IMR-90 (cell line): ENCODE results near the gene NECTIN2. TPM values are rescaled to one million over a fixed set of nuclear protein-coding genes. Genes with fewer than 3 reads are reported as not detected.

Source experiments
- BHLHE40 ChIP-seq: fragments of 150-350 bp; IDR thresholded peaks from 2 replicates; pipeline ENCODE4 v1.6.1; 2016; ENCODE audit warnings: mild to moderate bottlenecking, low read depth, low read length
- CEBPB ChIP-seq: IDR thresholded peaks from 2 replicates; pipeline ENCODE4 v1.6.1; 2012; ENCODE audit warnings: low read depth, low read length, improper control_type of control experiment
- CHD1 ChIP-seq: IDR thresholded peaks from 2 replicates; pipeline ENCODE4 v1.6.1; 2012; ENCODE audit warnings: low read depth, low read length, improper control_type of control experiment
- FOS ChIP-seq: fragments of 150-350 bp; IDR thresholded peaks from 2 replicates; pipeline ENCODE4 v1.6.1; 2016; ENCODE audit warnings: low read depth, low read length
- MAFK ChIP-seq: IDR thresholded peaks from 2 replicates; pipeline ENCODE4 v1.6.1; 2012; ENCODE audit warnings: low read depth, low read length, improper control_type of control experiment
- MXI1 ChIP-seq: IDR thresholded peaks from 2 replicates; pipeline ENCODE4 v1.6.1; 2012; ENCODE audit warnings: low read depth, mild to moderate bottlenecking, low read length, moderate library complexity, borderline replicate concordance
- NFE2L2 ChIP-seq: fragments of 150-350 bp; IDR thresholded peaks from 2 replicates; pipeline ENCODE4 v1.6.1; 2016; ENCODE audit warnings: low read depth, mild to moderate bottlenecking, low read length
- RFX5 ChIP-seq: IDR thresholded peaks from 2 replicates; pipeline ENCODE4 v1.8.0; 2012; ENCODE audit warnings: low read depth, mild to moderate bottlenecking, low read length, moderate library complexity
- SMC3 ChIP-seq: fragments of 150-350 bp; IDR thresholded peaks from 2 replicates; pipeline ENCODE4 v1.6.1; 2016; ENCODE audit warnings: low read depth, mild to moderate bottlenecking, antibody characterized with exemption, low read length, moderate library complexity
- polyA plus RNA-seq, 3 experiments: library from polyadenylated mRNA; depleted of rRNA; stranded (reverse); fragments of >200 nt; gene quantifications; 2 replicates each; pipeline ENCODE4 v1.2.3, GENCODE V29; 2012; ENCODE audit warnings: low replicate concordance in 1 of 3
- total RNA-seq: library from RNA; depleted of rRNA; stranded (reverse); fragments of >200 nt; gene quantifications from 2 replicates; pipeline ENCODE4 v1.2.3, GENCODE V29; 2012

Gene NECTIN2
- total and polyA plus RNA-seq, 2 of the 4 experiments (the other 2 are of a cell fraction): 77.8 to 170 TPM

DNA sequence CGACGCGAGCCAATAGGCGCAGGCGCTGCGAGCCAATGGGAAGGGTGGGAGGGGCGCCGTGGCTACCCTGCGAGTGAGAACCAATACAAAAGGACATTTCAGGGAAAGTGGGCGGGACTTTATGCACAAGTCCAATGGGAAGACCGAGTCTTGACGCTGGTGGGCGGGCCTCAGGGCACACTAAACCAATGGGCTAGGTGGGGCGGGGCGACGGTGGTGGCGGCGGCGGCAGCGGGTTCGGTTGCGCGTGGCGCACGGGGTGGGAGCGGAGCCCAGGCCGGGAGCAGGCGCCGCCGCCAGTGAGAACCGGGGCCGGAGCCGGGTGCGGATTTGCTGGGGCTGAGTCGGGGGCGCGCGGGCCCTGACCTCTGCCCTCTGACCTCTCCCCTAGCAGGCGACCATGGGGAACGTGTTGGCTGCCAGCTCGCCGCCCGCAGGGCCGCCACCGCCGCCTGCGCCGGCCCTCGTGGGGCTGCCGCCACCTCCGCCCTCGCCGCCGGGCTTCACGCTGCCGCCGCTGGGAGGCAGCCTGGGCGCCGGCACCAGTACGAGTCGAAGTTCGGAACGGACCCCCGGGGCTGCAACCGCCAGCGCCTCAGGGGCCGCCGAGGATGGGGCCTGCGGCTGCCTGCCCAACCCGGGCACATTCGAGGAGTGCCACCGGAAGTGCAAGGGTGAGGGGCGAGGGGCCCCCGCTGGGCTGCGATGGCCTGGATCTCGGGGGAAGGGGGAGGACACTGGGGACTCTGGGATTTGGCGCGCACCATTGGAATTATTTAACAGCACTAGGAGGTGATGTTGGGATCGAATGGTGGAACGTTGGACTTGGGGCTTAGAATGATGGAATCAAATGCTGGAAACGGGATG lies 45.2 kb downstream of the NECTIN2 start, which contains the start of gene TOMM40 (continued):
- TF ChIP-seq CHD1: no peak
- TF ChIP-seq MAFK: no peak
- TF ChIP-seq BHLHE40: peak; percentile 17; the same call in 1 of the 2 replicates
- no peak for TF ChIP-seq CEBPB
- TF ChIP-seq RFX5: no peak
- TF ChIP-seq FOS: no peak
- no peak for TF ChIP-seq SMC3
- peak; percentile 86 for TF ChIP-seq MXI1
- TF ChIP-seq NFE2L2: no peak
